RWPE2 (cell line): ENCODE results near the gene IL4I1.
A peak's percentile ranks its signal among the peaks of the same experiment; 100 is the strongest.

Source experiments
- ATAC-seq: fragments of 200-7000 bp; cut with Tn5 transposase; 3 replicates; pipeline ENCODE4 v1.9.1; 2021; ENCODE audit warnings: low read depth
- DNase-seq: peaks from one replicate; pipeline ENCODE4 v3.0.0-alpha.2; 2020; ENCODE audit warnings: low spot score
- H3K27ac ChIP-seq: fragments of 450-650 bp; 2 replicates; pipeline ENCODE4 v1.5.1; 2017; ENCODE audit warnings: mild to moderate bottlenecking; ENCODE audit not compliant: poor library complexity, severe bottlenecking
- H3K27me3 ChIP-seq: fragments of 250-450 bp; sonication (Bioruptor Pico); 2 replicates; pipeline ENCODE4 v1.5.1; 2021; ENCODE audit warnings: mild to moderate bottlenecking, moderate library complexity; ENCODE audit not compliant: insufficient read depth, poor library complexity, severe bottlenecking
- H3K36me3 ChIP-seq: fragments of 250-450 bp; sonication (Bioruptor Pico); 2 replicates; pipeline ENCODE4 v1.5.1; 2020; ENCODE audit warnings: low read depth, mild to moderate bottlenecking, moderate library complexity
- H3K4me1 ChIP-seq: fragments of 250-450 bp; sonication (Bioruptor Pico); 2 replicates; pipeline ENCODE4 v1.5.1; 2021; ENCODE audit warnings: mild to moderate bottlenecking, moderate library complexity; ENCODE audit not compliant: insufficient read depth, poor library complexity, severe bottlenecking
- H3K4me3 ChIP-seq: fragments of 250-450 bp; sonication (Bioruptor Pico); 2 replicates; pipeline ENCODE4 v1.5.1; 2021; ENCODE audit warnings: mild to moderate bottlenecking, moderate library complexity; ENCODE audit not compliant: severe bottlenecking
- H3K9me3 ChIP-seq: fragments of 250-450 bp; sonication (Bioruptor Pico); 2 replicates; pipeline ENCODE4 v1.5.1; 2021; ENCODE audit warnings: mild to moderate bottlenecking, moderate library complexity; ENCODE audit not compliant: severe bottlenecking
- CTCF ChIP-seq: fragments of 450-650 bp; IDR thresholded peaks from one replicate; pipeline ENCODE4 v1.5.1; 2017; ENCODE audit warnings: mild to moderate bottlenecking, moderate library complexity; ENCODE audit not compliant: poor library complexity, severe bottlenecking

The IL4I1 gene

GRCh38 chr19:49861541-49862378 is 34.9 kb downstream of the IL4I1 start:
- H3K27ac ChIP-seq, result no peak overlapping the region
- H3K27me3 ChIP-seq, result no peaks in the 10 kb centered on the region
- no peak for TF ChIP-seq CTCF
- H3K36me3 ChIP-seq, result peaks cover 81% of the 10 kb centered on the region
- H3K9me3 ChIP-seq, result no peaks in the 10 kb centered on the region
- ATAC-seq (no peak), DNase-seq (no peak)
- H3K4me3 ChIP-seq, result no peak overlapping the region
- H3K4me1 ChIP-seq, result peaks cover 10% of the 10 kb centered on the region

- H3K27ac ChIP-seq, result no peak overlapping the region
- no peaks in the 10 kb centered on the region for H3K9me3 ChIP-seq
- ATAC-seq (no peak), DNase-seq (no peak)
- no peak for TF ChIP-seq CTCF
- peaks cover 7% of the 10 kb centered on the region for H3K4me1 ChIP-seq
- no peak overlapping the region for H3K4me3 ChIP-seq
- H3K36me3 ChIP-seq, result peaks cover 81% of the 10 kb centered on the region
- no peaks in the 10 kb centered on the region for H3K27me3 ChIP-seq
Measured at GRCh38 chr19:49861107-49861506, 35.6 kb downstream of the IL4I1 start.

- no peak for TF ChIP-seq CTCF
- Histone ChIP-seq H3K27me3 (no peaks in the 10 kb centered on the region), H3K4me3 (no peak overlapping the region), H3K36me3 (peaks cover 77% of the 10 kb centered on the region), H3K27ac (no peak overlapping the region), H3K9me3 (no peaks in the 10 kb centered on the region), H3K4me1 (peaks cover under 1% of the 10 kb centered on the region)
- DNase-seq, result no peak
- no peak for ATAC-seq
Measured at GRCh38 chr19:49860336-49861102, 36.2 kb downstream of the IL4I1 start.

- DNase-seq, result no peak
- no peaks in the 10 kb centered on the region for H3K4me1 ChIP-seq
- H3K27ac ChIP-seq, result peak overlapping the region; percentile 33
- no peak for TF ChIP-seq CTCF
- no peaks in the 10 kb centered on the region for H3K27me3 ChIP-seq
- H3K4me3 ChIP-seq, result no peak overlapping the region
- H3K36me3 ChIP-seq, result peaks cover 78% of the 10 kb centered on the region
- H3K9me3 ChIP-seq, result no peaks in the 10 kb centered on the region
- no peak for ATAC-seq
Measured at GRCh38 chr19:49859682-49860335, 36.9 kb downstream of the IL4I1 start.
